GM19043 (cell line): ENCODE measurements around the gene SCMH1.
"Not testable (repeated sequence)": the region's sequence is repeated elsewhere in the genome, so short reads cannot be mapped to it uniquely, and the experiment has no call there.

ENCODE experiments used
- ATAC-seq: cut with Tn5 transposase; IDR thresholded peaks from one replicate; pipeline ENCODE4 v1.9.1; 2021; ENCODE audit warnings: low read depth; ENCODE audit not compliant: unreplicated experiment

SCMH1 gene

GRCh38 chr1:41217441-41217840 lies 24.7 kb downstream of the SCMH1 start:
- no peak for ATAC-seq

GRCh38 chr1:41215623-41216022 lies 26.5 kb downstream of the SCMH1 start:
- no peak for ATAC-seq

GRCh38 chr1:41213341-41213740 lies 28.8 kb downstream of the SCMH1 start:
- ATAC-seq = no peak

- not testable (repeated sequence) for ATAC-seq
Observed at GRCh38 chr1:41211608-41212007, 30.5 kb downstream of the SCMH1 start.

- not testable (repeated sequence) for ATAC-seq
Observed at GRCh38 chr1:41207053-41207452, 35.1 kb downstream of the SCMH1 start.

- ATAC-seq = no peak
Observed at GRCh38 chr1:41200728-41201127, 41.4 kb downstream of the SCMH1 start.

- ATAC-seq = no peak
Observed at GRCh38 chr1:41199375-41199774, 42.7 kb downstream of the SCMH1 start.

- no peak for ATAC-seq
Observed at GRCh38 chr1:41192456-41193178, 49.5 kb downstream of the SCMH1 start.

- ATAC-seq = no peak
Observed at GRCh38 chr1:41184446-41184845, 57.7 kb downstream of the SCMH1 start.

GRCh38 chr1:41178230-41178629 lies 63.9 kb downstream of the SCMH1 start:
- not testable (repeated sequence) for ATAC-seq

- no peak for ATAC-seq
Observed at GRCh38 chr1:41175546-41175945, 66.6 kb downstream of the SCMH1 start.

- ATAC-seq = no peak
Observed at GRCh38 chr1:41174170-41174569, 67.9 kb downstream of the SCMH1 start.

GRCh38 chr1:41173651-41174050 lies 68.5 kb downstream of the SCMH1 start:
- ATAC-seq = no peak

GRCh38 chr1:41171266-41171874 lies 70.7 kb downstream of the SCMH1 start:
- no peak for ATAC-seq

- no peak for ATAC-seq
Observed at GRCh38 chr1:41169799-41170180, 72.3 kb downstream of the SCMH1 start.

GRCh38 chr1:41169066-41169798 lies 72.9 kb downstream of the SCMH1 start:
- ATAC-seq = no peak

- ATAC-seq = no peak
Observed at GRCh38 chr1:41167667-41168066, 74.4 kb downstream of the SCMH1 start.

- ATAC-seq = no peak
Observed at GRCh38 chr1:41164727-41165126, 77.4 kb downstream of the SCMH1 start.

- no peak for ATAC-seq
Observed at GRCh38 chr1:41162441-41162840, 79.7 kb downstream of the SCMH1 start.

- ATAC-seq = no peak
Observed at GRCh38 chr1:41161846-41162245, 80.3 kb downstream of the SCMH1 start.

- no peak for ATAC-seq
Observed at GRCh38 chr1:41160498-41161110, 81.5 kb downstream of the SCMH1 start.
